GM12875 (cell line): ENCODE results near the gene NRG3.

Experiments used
- H3K4me3 ChIP-seq: one replicate; pipeline ENCODE4 v1.5.1; 2011; ENCODE audit warnings: low read depth, low read length, control low read depth
- TF ChIP-seq, protein P1 (sequence below): IDR thresholded peaks from 2 replicates; pipeline ENCODE4 v1.5.1; 2011; ENCODE audit warnings: low read depth, mild to moderate bottlenecking, control low read depth, inconsistent platforms, low read length, moderate library complexity, borderline replicate concordance; ENCODE audit not compliant: insufficient read depth

Gene NRG3

GRCh38 chr10:82932451-82932850 is 1057.5 kb downstream of the NRG3 start:
- no peak overlapping the region for H3K4me3 ChIP-seq
- TF ChIP-seq, protein P1, sequence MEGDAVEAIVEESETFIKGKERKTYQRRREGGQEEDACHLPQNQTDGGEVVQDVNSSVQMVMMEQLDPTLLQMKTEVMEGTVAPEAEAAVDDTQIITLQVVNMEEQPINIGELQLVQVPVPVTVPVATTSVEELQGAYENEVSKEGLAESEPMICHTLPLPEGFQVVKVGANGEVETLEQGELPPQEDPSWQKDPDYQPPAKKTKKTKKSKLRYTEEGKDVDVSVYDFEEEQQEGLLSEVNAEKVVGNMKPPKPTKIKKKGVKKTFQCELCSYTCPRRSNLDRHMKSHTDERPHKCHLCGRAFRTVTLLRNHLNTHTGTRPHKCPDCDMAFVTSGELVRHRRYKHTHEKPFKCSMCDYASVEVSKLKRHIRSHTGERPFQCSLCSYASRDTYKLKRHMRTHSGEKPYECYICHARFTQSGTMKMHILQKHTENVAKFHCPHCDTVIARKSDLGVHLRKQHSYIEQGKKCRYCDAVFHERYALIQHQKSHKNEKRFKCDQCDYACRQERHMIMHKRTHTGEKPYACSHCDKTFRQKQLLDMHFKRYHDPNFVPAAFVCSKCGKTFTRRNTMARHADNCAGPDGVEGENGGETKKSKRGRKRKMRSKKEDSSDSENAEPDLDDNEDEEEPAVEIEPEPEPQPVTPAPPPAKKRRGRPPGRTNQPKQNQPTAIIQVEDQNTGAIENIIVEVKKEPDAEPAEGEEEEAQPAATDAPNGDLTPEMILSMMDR, result no peak

DNA sequence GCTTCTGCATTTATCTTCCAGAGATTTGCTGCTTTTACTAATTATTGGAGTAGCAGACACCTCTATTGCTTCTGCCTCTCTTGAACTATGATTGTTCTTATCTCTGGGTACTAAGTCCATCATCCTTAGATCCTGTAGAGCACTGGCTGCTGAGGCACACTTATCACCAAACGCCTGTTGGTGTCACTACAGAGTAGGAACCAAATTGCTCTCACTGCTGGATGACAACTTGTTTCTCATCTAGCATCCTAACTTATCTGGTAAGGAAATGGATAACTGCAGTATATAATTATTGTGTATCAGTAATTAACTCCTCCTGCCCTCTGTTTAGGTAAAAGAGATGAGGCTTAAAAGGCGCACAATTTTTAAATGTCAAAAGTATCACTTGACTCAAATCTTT is 1059.4 kb downstream of the NRG3 start:
- no peak overlapping the region for H3K4me3 ChIP-seq
- TF ChIP-seq, protein P1, result peak; percentile 17; the same call in 1 of the 2 replicates

- TF ChIP-seq, protein P1, result no peak
- H3K4me3 ChIP-seq, result no peak overlapping the region
Measured at GRCh38 chr10:82934947-82935346, 1060.0 kb downstream of the NRG3 start.

DNA sequence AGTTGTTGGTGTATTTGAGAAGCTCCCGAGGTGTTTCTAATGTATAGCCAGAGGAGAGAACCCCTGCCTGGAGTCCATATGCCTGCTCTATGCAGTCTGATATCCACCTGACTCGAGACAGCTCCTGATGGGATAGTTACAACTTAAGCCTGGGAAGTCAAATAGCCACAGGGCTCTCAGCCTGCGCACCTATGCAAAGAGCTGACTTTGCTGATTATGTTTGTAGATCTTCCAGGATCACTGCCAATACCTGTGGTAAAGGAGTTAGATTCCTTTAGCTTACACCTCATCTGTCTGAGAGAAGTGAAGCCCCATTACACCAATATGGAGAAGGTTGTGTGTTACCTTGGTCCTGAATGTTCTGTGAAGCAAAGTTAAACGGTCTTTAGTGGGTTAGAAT is 1063.3 kb downstream of the NRG3 start:
- H3K4me3 ChIP-seq, result no peak overlapping the region
- TF ChIP-seq, protein P1, result no peak

DNA sequence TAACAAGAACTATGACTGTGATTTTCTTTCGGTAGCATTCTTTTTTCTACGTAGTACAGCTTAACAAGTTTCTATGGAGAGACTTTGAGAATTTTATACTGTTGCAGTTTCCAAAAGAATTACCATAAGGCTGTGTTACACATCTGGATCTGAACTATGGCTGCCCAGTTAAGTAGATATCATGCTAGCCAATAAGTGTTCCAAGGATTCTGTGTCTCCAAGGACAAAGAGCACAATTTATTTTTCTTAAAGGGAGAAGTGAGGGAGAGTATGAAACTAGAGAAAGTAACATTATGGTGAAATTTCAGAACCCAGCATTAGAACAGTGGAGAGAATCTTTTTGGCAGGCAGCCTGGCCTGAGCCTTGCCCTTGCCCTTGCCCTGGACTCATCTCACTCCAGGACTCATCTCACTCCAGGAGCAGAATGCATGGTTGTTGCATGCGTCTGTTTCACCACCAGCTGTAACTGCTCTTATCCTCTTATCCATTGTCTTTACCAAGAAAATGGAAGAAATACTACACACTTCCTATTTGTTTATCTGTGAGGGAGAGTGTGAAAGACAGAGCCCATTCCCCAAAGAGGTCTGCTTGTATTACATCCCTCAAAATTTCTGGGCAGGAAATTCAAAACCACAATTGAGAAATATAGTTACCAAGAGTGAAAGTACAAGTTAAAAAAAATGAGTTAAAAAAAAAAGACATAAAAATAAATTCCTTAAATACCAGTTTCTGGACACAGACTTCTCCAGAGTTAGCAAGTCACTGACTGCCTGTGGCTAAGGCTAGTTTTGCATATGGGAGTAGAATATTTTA is 1067.5 kb downstream of the NRG3 start:
- no peak overlapping the region for H3K4me3 ChIP-seq
- TF ChIP-seq, protein P1, result no peak

DNA sequence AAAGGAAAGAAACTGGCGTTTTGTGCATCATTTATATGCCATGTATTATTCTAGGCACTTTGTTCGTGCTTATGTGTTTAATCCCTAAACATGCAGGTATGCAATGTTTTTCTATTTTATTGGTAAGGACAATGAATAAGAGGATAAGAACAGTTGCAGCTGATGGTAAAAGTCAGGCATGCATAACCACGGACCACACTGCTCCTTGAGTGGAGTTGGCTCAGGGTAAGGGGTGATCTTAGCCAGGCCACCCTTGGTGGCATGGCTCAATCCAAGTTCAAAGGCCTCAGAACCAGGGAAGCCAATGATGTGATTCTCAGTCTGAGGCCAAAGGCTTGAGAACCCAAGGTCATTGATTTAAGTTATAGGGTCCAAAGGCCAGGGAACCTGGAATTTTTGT is 1068.1 kb downstream of the NRG3 start:
- H3K4me3 ChIP-seq, result no peak overlapping the region
- TF ChIP-seq, protein P1, result no peak
